ENCODE measurements around the gene MMP25. TPM values are rescaled to one million over a fixed set of nuclear protein-coding genes. Genes with fewer than 3 reads are reported as not detected.

The MMP25 gene
- polyA plus RNA-seq, 1 of the 3 experiments (the other 2 are of a cell fraction) = 0.03 TPM

GRCh38 chr16:3056336-3057180 is 10.2 kb downstream of the MMP25 start:
- Histone ChIP-seq H3K9ac (no peak overlapping the region), H3K4me2 (no peak overlapping the region), H3K27me3 (ENCODE audit: insufficient read depth) (no peaks in the 10 kb centered on the region), H3K9me2 (no peaks in the 10 kb centered on the region), H3K27ac (ENCODE audit: low read depth in 2 of 2, low read length in 1 of 2) (no peak overlapping the region), H3K4me3 (ENCODE audit: low read depth in 2 of 2, low read length in 1 of 2) (no peak overlapping the region), H4K20me1 (ENCODE audit: insufficient read depth) (no peaks in the 10 kb centered on the region), H2AFZ (ENCODE audit: low read depth) (no peak overlapping the region), H3K79me2 (ENCODE audit: insufficient read depth) (no peaks in the 10 kb centered on the region), H3K9me3 (no peaks in the 10 kb centered on the region), H3F3A (replicated peaks; ENCODE audit: insufficient read depth) (no peaks in the 10 kb centered on the region), H3K36me3 (replicated peaks in 1 of 2; ENCODE audit: control insufficient read depth in 1 of 2, insufficient read depth in 2 of 2, low read length in 1 of 2) (no peaks in the 10 kb centered on the region), H3K4me1 (ENCODE audit: control insufficient read depth in 1 of 2, insufficient read depth in 2 of 2, low read depth in 1 of 2, low read length in 1 of 2) (peaks cover 0 to 12% of the 10 kb centered on the region in 2 experiments; a peak in 1 of 4 replicates)
- 92% methylated on average over 17 of the region's 19 CpGs for WGBS (ENCODE audit: low lambda C conversion rate)
- CTCF ChIA-PET = interaction anchor here (0.6 to 1.3 kb wide), 6 partner anchors 21 to 106 kb away, joined by 3 to 4 read pairs (median 3); no protein-coding TSS in a partner anchor
- TF ChIP-seq FOSL2 (IDR thresholded peaks at IDR 0.05; ENCODE audit: borderline replicate concordance, low read depth) (no peak), ZBTB33 (IDR thresholded peaks at IDR 0.05; ENCODE audit: borderline replicate concordance, low read depth) (no peak), MAX (IDR thresholded peaks at IDR 0.05; ENCODE audit: low read depth) (no peak), TCF12 (IDR thresholded peaks at IDR 0.05) (no peak), RAD21 (IDR thresholded peaks at IDR 0.05; ENCODE audit: low read length) (no peak), YY1 (IDR thresholded peaks at IDR 0.05; ENCODE audit: low read depth) (no peak), FOXJ3 (CRISPR knock-in tag; IDR thresholded peaks at IDR 0.05) (no peak), RXRA (IDR thresholded peaks at IDR 0.05; ENCODE audit: borderline replicate concordance, low read depth) (no peak), IRF3 (IDR thresholded peaks at IDR 0.05; ENCODE audit: low read depth, low read length) (no peak), SIN3A (IDR thresholded peaks at IDR 0.05; ENCODE audit: borderline replicate concordance, low read depth, low read length) (no peak), EP300 (IDR thresholded peaks at IDR 0.05; ENCODE audit: borderline replicate concordance in 1 of 2, low read depth in 1 of 2, low read length in 1 of 2) (no peak)
- TF ChIP-seq, protein P1, sequence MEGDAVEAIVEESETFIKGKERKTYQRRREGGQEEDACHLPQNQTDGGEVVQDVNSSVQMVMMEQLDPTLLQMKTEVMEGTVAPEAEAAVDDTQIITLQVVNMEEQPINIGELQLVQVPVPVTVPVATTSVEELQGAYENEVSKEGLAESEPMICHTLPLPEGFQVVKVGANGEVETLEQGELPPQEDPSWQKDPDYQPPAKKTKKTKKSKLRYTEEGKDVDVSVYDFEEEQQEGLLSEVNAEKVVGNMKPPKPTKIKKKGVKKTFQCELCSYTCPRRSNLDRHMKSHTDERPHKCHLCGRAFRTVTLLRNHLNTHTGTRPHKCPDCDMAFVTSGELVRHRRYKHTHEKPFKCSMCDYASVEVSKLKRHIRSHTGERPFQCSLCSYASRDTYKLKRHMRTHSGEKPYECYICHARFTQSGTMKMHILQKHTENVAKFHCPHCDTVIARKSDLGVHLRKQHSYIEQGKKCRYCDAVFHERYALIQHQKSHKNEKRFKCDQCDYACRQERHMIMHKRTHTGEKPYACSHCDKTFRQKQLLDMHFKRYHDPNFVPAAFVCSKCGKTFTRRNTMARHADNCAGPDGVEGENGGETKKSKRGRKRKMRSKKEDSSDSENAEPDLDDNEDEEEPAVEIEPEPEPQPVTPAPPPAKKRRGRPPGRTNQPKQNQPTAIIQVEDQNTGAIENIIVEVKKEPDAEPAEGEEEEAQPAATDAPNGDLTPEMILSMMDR (IDR thresholded peaks at IDR 0.05) = no peak
- TF ChIP-seq, protein P2, sequence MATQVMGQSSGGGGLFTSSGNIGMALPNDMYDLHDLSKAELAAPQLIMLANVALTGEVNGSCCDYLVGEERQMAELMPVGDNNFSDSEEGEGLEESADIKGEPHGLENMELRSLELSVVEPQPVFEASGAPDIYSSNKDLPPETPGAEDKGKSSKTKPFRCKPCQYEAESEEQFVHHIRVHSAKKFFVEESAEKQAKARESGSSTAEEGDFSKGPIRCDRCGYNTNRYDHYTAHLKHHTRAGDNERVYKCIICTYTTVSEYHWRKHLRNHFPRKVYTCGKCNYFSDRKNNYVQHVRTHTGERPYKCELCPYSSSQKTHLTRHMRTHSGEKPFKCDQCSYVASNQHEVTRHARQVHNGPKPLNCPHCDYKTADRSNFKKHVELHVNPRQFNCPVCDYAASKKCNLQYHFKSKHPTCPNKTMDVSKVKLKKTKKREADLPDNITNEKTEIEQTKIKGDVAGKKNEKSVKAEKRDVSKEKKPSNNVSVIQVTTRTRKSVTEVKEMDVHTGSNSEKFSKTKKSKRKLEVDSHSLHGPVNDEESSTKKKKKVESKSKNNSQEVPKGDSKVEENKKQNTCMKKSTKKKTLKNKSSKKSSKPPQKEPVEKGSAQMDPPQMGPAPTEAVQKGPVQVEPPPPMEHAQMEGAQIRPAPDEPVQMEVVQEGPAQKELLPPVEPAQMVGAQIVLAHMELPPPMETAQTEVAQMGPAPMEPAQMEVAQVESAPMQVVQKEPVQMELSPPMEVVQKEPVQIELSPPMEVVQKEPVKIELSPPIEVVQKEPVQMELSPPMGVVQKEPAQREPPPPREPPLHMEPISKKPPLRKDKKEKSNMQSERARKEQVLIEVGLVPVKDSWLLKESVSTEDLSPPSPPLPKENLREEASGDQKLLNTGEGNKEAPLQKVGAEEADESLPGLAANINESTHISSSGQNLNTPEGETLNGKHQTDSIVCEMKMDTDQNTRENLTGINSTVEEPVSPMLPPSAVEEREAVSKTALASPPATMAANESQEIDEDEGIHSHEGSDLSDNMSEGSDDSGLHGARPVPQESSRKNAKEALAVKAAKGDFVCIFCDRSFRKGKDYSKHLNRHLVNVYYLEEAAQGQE (IDR thresholded peaks at IDR 0.05; ENCODE audit: low read depth, low read length) = no peak
- POLR2A ChIA-PET = no interaction called here
- no peak for DNase-seq

Data from SK-N-SH (cell line).